GM19351 (cell line): ENCODE measurements around the gene SPIRE1.

Source experiments
- ATAC-seq: cut with Tn5 transposase; IDR thresholded peaks from one replicate; pipeline ENCODE4 v1.9.1; 2021; ENCODE audit warnings: mild to moderate bottlenecking, moderate library complexity; ENCODE audit not compliant: unreplicated experiment

SPIRE1 gene

DNA sequence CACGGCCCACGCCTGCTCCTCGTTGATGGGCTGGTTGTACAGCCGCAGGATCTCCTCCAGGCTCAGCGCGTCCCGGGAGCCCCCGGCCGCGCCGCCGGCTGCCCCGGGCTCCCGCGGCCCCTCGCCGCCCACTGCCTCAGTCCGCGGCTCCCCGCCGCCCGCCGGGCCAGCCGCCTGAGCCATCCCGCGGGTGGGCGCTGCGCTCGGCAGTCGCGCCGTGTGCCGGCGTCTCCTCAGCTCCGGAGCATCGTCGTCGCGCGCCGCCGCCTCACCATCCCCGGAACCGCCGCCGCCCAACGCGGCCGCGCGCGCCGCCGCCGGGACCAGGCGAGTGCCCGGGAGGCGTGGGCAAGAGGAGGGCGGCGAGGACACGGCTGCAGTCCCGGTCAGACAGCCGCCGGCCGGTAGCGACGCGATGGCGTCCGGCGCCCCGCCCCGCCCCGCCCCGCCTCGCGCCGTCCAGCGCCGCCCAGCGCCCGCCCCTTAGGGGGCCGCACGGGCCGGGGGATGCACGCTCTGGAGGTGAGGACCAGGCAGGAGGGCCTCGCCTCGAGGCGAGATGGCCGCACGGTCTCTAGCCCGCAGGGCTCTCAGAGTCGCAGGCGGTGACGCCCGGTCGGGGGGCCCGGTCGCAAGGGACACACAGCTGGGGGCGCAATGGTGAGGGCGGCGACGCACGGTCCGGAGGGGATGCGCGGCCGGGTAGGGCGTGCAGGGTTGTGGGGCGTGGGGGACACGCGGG is at the start of gene SPIRE1:
SPIRE1 (minus strand) TSS at position 424 of the 742 bp plus-strand sequence; CDS start at position 183, 241 bp downstream.
- peak; percentile 60 for ATAC-seq

DNA sequence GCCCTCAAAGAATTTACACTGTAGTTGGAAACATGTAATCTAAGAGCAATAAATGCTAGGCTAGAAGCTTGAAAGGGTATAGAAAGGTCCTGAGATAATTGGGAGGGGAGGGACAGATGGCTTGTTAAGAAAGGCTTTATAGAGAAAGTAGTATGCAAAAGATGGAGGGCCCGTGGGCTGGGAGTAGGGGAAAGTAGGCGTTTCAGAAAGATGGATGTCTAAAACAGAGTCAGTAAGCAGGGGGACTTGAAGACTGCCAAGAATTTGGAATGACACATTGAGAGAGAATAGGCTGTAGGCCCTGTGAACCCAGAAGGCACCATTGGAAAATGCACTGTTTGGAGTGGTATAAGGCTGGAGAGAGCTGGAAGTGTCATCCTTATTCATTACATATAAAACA is 45.8 kb upstream of the SPIRE1 start:
- ATAC-seq: no peak

GRCh38 chr18:12703096-12703567 is 45.2 kb upstream of the SPIRE1 start:
- ATAC-seq: no peak

DNA sequence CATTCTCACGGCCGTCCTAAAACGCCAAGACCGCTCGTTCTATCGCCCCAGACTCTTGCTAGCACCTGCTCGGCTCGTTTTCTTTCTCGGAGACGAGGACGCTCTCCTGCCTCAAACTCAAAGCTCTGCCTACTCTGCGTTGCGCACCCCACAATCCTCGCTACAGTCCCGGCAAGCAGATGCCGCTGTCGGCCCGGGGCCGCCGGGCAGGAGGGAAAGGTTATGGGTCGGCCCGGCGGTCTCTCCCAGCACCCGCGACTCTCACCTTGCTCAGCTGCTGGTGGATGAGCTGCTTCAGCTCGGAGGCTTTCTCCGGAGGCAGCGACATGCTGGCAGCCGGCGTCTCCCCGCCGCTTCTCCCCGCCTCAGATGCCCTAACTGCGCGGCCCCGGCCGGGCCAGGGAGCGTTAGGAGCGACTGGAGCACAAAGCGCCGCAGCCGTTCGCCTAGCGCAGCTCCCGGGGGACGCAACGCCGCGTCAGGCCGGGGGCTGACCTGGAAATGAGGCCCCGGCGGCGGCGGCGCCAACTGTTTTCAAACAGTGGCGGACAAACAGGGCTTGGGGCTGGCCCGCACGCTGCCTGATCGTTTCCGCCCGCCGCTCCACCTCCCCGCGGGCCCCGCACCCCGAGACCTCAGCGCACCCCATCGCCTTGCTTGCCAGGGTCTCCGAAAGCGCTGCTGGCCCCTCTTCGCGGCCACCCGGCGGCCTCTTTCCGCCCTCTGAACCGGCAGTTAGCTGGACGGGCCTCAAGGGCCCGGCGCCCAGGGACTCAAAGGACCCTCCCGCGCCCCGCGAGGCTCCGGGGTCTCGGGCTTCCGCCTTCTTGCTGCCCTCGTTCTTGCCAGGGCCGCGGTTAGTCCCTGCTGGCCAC is 44.6 kb upstream of the SPIRE1 start, which contains the start of the genes CEP76 and PSMG2:
CEP76 (minus strand) TSS at position 503 of the 875 bp plus-strand sequence; CDS start at position 328, 175 bp downstream.
PSMG2 (plus strand) TSS at position 822 of the 875 bp plus-strand sequence. CDS start 66 bp downstream, outside the sequence.
- ATAC-seq: peak; percentile 71

DNA sequence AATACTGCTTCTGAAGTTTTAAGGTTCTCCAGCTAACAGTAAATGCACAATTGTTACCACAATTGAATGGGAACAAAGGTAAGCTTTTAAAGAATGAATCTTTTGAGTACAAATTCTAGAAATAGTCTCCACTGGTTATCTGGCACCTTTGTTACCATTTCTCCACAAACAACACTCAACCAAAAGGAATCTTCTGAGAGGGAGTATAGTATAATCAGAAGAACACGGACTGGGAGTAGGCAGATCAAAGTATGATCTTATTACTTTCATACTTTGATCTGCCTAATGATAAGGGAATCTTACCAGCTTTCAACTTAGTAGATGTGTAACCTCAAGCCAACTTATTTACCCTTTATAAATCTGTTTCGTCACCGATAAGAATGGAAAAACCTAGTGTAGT is 43.3 kb upstream of the SPIRE1 start:
- ATAC-seq: no peak

DNA sequence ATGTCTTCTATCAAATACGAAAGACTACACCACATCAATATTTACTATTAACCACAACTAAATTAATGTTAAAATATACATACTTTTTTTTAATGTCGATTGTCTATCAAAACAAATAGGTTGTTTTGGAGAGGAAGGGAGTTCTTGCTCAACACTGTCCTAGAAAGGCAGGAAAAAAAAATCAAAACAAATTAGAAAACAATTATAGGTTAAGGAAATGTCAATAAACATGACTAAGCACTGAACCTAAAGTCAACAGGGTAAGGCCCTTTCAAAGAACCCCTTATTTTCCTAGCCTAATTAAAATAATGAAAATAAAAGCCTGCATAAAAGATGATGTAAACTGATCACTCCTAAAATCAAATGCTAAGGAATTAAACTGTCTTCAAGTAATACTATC is 41.8 kb upstream of the SPIRE1 start:
- ATAC-seq: no peak

- ATAC-seq: no peak
Observed at GRCh38 chr18:12694032-12694431, 36.1 kb upstream of the SPIRE1 start.

DNA sequence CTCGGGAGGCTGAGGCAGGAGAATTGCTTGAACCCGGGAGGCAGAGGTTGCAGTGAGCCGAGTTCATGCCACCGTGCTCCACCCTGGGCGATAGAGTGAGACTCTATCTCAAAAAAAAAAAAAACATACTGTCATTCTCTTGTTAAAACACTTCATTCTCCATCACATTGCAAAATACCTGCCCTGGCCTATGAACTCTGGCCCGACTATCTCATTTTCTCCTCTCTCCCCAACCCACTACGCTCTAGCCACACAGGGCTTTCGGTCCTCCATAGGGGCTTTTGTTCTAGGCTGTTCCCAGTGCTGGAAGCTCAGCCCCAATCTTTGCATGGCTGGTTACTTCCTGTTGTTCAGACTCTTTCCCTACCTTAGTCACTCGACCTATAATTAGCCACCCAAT is 34.3 kb upstream of the SPIRE1 start:
- ATAC-seq: no peak

DNA sequence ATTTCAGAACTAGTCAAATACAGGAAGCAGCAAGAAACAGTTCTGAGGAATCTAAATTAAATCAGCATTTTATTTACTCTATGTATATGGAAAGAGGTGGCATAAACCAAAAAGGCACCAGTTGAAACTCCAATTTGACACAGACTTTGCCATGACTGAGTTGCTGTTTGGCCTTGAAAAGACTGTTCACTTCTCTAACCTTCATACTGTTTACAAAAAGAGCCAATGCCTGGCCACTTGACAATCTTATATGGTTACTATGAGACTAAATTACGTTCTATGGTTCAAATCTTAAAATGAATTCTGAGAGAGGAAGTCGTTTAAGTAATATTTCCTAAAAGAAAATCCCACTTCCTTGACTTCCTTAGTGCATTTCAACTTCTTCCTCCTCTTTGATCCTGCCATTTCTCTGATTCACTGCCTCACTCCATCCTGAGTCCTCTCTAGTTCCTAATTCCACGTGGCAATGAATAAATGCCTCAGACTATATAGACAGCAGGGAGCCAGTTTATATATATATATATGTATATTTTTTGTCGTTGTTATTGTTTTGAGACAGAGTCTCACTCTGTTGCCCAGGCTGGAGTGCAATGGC is 31.4 kb upstream of the SPIRE1 start:
- ATAC-seq: no peak

DNA sequence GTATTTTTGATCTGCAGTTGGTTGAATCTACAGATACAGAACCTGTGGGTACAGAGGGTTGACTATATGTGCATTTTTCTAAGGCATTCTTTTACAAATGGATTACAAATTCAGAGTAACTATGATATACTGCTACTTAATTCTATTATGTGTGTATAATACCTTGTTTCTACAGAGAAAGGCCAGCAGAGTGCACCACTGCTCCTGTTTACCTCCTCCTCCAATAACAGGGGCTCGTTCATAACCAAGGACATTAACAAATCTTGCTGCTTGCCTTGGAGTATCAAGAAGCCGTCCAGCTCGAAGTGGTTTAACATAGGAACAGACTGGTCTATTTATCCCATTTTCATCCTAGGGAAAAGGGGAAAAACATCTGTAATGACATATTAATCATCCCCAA is 28.2 kb upstream of the SPIRE1 start:
- ATAC-seq: no peak

DNA sequence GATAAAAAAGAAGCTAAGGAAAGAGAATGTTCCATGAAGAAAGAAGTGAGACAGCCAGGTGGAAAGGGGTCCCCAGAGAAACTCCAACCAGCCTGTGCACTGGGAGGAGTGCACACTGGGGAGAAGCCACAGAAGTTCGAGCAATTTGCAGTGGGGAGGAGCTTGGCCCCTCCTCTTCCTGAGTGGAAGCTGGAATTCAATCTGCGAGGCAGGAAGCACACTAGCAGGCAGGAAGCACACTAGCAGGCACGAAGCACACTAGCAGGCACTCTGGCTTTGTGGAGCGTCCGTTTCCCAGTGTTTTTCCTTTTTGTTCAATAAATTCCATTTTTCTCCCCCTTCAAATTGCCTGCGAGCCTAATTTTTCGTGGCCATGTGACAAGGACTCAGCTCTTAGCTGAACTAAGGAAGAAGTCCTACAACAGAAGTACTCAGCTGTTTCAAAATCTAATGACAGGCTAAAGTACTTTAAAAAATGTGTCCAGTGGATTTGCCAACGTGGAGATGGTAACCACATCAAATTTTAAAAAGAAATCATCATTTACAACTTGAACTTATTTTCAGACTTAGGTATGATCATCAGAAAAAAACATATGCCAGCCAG is 21.4 kb upstream of the SPIRE1 start:
- no peak for ATAC-seq

- no peak for ATAC-seq
Observed at GRCh38 chr18:12668041-12668440, 10.1 kb upstream of the SPIRE1 start.

GRCh38 chr18:12659904-12660605 is 2.1 kb upstream of the SPIRE1 start:
- ATAC-seq: no peak

DNA sequence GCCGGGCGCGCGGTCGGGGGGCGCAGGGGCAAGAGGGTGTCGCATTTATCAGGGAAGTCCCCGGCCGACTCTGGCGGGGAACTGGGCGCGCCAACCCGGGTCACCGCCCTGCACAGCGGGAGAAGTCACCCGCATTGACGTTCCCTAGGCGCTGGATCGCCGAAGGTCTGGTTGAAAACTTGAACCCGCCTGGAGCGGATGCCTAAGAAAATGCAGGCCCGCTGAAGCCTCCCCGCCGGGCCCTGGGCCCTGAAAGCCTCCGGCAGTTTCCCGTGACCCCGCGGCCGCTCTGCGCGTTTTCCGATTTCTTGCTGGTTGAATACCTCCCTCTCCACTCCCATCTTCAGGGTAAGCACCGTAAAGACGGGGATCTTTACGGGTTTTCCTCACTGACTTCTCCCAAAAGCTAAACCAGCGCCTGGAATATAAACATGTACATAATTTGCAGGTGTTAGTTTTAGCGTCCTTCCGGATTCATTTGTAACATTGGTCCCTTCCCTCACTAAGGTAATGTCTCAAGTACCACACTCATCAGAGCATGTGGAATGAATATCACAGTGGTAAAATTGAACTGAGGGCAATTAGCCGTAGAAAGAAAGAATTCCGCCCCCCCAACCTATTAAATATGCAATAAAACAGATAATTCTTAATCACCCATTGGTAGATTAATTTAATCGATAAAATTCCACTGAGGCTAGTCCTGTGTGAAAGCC is 675 bp upstream of the SPIRE1 start:
- no peak for ATAC-seq

- peak; percentile 53 for ATAC-seq
Observed at GRCh38 chr18:12656938-12657683, 796 bp downstream of the SPIRE1 start.

GRCh38 chr18:12656605-12656937 is 1.3 kb downstream of the SPIRE1 start:
- no peak for ATAC-seq

GRCh38 chr18:12654971-12655370 is 2.9 kb downstream of the SPIRE1 start:
- ATAC-seq: no peak

- no peak for ATAC-seq
Observed at GRCh38 chr18:12652861-12653401, 5.0 kb downstream of the SPIRE1 start.

DNA sequence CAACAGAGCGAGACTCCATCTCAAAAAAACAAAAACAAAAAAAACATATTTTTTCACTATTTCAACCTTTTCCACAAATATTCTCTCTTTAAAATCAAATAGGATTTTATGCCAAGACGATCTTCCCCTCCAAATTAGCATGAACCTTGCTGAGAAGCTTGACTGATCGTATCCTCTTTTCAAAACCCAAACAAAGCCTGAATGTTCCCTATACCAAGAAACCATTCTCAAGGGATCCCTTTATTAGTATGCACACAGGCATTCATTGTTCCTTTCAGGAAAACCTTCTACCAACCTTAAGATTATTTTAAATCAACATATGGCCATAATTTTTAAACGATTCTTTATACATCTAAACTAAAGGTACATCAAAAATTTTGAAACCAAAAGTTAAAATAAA is 6.3 kb downstream of the SPIRE1 start:
- ATAC-seq: no peak
